GM18502 (cell line): ENCODE results near the gene RAI1.
A peak's percentile ranks its signal among the peaks of the same experiment; 100 is the strongest.
"Not testable (repeated sequence)": the region's sequence is repeated elsewhere in the genome, so short reads cannot be mapped to it uniquely, and the experiment has no call there.

Source experiments
- ATAC-seq: cut with Tn5 transposase; IDR thresholded peaks from one replicate; pipeline ENCODE4 v1.9.1; 2021; ENCODE audit warnings: mild to moderate bottlenecking; ENCODE audit not compliant: unreplicated experiment, poor library complexity

Gene RAI1, protein sequence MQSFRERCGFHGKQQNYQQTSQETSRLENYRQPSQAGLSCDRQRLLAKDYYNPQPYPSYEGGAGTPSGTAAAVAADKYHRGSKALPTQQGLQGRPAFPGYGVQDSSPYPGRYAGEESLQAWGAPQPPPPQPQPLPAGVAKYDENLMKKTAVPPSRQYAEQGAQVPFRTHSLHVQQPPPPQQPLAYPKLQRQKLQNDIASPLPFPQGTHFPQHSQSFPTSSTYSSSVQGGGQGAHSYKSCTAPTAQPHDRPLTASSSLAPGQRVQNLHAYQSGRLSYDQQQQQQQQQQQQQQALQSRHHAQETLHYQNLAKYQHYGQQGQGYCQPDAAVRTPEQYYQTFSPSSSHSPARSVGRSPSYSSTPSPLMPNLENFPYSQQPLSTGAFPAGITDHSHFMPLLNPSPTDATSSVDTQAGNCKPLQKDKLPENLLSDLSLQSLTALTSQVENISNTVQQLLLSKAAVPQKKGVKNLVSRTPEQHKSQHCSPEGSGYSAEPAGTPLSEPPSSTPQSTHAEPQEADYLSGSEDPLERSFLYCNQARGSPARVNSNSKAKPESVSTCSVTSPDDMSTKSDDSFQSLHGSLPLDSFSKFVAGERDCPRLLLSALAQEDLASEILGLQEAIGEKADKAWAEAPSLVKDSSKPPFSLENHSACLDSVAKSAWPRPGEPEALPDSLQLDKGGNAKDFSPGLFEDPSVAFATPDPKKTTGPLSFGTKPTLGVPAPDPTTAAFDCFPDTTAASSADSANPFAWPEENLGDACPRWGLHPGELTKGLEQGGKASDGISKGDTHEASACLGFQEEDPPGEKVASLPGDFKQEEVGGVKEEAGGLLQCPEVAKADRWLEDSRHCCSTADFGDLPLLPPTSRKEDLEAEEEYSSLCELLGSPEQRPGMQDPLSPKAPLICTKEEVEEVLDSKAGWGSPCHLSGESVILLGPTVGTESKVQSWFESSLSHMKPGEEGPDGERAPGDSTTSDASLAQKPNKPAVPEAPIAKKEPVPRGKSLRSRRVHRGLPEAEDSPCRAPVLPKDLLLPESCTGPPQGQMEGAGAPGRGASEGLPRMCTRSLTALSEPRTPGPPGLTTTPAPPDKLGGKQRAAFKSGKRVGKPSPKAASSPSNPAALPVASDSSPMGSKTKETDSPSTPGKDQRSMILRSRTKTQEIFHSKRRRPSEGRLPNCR (N-terminal part only)

DNA sequence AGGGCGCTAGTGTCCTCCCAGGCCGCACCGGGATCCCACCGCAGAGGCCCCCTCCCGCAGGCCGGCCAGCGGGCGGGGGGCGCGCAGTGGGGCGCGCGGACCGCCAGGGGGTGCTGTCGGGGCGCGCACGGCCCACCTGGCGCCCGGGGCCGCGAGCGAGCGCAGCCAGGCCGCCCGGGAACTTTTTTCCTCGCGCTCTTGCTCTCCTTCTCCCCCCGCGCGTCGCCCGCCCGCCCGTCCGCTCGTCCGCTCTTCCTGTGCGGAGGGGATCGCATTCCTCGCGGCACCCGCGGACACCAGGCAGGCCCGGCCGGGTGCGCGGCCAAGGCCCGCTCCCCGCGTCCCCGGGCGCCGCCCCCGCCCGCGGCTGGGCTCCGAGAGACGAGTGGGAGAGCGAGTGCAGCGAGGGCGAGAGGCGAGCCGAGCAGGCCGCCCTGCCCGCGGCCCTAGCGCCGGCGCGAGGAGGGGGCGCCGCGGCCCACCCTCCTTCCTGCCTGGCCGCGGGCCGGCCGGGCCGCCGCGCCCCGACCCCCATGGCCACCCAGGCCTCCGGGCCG is at the start of gene RAI1:
Gene RAI1 (plus strand): TSS at position 272 of the 557 bp plus-strand sequence. CDS start 111,491 bp downstream, outside the sequence.
- ATAC-seq = peak; percentile 49

DNA sequence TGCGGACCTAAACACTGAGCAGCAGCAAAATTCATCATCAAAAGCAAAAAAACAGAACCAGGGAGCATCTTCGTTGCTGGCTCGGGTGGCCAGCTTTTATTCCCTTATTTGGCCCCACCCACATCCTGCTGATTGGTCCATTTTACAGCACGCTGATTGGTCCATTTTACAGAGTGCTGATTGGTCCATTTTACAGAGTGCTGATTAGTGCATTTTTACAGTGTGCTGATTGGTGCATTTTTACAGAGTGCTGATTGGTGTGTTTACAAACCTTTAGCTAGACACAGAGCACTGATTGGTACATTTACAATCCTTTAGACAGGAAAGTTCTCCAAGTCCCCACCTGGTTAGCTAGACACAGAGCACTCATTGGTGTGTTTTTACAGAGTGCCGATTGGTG is 48.6 kb upstream of the RAI1 start:
- not testable (repeated sequence) for ATAC-seq

DNA sequence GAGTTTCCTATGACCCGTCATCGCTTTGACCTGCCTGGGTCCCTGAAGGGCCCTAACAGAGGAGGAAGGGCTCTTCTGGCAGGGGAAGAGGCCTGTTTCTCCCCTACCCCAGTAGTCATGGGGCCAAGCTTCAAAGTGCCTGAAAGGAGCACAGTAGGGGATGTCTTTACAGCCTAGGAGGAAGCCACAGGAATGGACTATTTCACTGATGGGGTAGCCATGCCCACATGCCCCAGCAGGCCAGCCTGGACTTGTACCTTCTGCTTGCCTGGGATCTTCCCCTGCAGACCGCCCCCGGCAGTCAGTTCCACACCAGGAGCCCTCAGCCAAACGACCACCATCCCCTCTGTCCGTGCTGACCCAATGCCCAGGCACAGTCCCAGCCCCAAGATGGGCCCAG is 47.9 kb upstream of the RAI1 start:
- no peak for ATAC-seq

DNA sequence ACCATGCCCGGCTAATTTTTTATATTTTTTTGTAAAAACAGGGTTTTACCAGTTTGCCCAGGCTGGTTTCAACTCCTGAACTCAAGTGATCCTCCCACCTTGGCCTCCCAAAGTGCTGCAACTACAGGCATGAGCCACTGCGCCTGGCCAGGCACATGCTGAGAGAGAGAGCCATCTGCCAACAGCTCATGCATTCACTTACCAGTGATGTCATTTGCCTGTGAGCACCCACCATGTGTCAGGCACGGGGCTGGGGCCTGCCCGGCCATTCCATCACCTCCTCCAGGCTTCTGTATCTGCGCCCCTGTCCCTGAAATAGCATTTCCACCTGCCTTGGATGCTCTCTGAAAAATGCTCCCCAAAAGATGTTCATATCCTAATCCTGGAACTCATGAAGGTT is 46.1 kb upstream of the RAI1 start:
- ATAC-seq = no peak

DNA sequence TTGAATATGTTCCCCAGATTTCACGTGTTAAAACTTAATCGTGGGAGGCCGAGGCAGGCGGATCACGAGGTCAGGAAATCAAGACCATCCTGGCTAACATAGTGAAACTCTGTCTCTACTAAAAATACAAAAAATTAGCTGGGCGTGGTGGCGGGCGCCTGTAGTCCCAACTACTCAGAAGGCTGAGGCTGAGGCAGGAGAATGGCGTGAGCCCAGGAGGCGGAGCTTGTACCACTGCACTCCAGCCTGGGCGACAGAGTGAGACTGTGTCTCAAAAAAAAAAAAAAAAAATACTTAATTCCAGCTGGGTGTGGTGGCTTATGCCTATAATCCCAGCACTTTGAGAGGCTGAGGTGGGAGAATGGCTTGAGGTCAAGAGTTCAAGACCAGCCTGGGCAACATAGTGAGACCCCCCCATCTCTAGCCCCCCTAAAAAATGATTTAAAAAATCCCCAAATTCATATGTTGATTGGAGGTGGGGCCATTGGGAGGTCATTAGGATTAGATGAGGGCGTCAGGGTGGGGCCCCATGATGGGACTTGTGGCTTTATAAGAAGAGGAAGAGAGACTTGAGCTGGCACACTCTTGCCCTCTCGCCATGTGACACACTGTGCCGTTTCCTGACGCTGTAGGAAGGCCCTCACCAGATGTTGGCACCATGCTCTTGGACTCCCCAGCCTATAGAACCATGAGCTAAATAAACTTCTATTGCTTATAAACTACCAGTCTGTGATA is 45.6 kb upstream of the RAI1 start:
- not testable (repeated sequence) for ATAC-seq

DNA sequence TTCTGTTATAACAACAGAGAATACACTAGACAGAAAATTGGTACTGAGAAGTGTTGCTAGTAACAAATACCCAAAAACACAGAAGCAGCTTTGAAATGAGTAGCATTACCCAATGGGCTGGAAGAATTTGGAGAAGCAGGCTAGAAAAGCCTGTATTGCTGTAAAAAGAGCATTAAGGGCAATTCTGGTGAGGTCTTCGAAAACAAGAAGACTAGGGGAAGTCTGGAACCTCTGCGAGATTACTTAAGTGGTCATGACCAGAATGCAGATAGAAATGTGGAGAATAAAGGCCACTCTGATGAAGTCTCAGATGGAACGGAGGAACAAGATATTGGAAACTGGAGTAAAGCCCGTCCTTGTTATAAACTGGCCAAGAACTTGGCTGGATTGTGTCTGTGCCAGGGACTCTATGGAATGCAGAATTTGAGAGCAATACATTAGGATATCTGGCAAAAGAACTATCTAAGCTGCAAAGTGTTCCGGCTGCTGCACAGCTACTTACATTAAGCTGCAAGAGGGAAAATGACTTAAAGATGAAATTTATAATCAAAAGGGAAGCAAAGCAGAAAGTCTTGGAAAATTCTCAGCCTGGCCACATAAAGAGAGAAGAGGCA is 44.9 kb upstream of the RAI1 start:
- ATAC-seq = no peak

DNA sequence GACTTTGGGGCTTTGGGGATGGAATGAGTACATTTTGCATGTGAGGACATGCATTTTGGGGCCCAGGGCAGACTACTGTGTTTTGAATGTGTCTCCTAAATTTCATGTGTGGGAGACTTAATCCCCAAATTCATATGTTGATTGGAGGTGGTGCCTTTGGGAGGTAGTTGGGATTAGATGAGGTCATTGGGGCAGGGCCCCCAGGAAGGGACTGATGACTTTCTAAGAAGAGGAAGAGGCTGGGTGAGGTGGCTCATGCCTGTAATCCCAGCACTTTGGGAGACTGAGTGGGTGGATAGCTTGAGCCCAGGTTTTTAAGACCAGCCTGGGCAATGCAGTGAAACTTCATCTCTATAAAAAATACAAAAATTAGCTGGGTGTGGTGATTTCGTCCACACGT is 42.8 kb upstream of the RAI1 start:
- ATAC-seq = no peak

DNA sequence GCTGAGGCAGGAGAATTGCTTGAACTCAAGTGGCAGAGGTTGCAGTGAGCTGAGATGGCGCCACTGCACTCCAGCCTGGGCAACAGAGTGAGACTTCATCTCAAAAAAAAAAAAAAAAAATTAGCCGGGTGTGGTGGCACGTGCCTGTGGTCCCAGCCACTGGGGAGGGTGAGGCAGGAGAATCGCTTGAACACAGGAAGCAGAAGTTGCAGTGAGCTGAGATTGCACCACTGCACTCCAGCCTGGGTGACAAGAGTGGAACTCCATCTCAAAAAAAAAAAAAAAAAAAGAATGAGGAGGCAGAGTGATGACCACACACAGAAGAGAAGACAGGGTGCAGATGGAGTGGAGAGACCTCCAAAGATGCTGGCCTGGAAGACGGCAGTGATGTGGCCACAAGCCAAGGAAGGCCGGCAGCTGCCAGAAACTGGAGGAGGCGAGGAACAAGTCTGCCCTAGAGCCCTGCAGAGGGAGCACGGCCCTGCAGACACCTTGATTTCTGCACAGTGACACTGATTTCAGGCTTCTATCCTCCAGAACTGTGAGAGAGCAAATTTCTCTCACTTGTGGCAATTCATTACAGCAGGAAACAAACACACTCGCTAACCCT is 41.5 kb upstream of the RAI1 start:
- not testable (repeated sequence) for ATAC-seq

DNA sequence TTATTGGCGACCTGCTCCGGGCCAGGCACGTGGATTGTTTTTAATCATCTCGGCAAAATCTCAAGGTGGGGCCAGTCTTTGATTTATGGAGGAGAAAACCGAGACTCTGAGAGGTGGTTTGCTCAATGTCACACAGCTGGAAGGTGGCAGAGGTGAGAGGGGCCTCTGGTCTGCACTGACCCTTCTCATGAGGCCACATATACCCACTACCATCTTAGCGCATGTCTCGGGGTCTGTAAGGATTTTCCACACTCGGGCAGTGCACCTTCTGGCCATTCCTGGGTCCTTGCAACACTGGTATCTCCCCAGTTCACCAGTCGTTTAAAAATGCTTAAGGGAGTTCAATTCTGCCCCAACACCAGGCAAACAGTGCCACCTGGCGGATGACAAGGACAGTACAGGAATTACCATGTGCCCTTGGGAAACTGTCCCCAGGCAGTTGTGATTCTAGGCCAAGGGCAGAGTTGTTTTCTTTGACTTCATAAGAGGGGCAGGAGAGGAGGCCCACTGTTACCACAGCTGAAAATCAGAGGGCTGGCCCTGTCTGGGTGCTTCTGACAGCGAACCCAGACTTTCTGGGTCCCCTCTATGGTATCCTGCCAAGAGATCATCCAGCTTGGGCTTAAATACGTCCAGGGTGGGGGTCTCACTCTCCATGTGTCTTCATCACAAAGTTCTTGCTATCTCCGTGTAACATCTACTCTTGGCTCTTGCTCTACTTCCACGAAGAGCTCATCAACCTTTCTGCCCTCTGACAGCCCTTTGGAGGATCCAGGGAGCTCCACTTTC is 39.4 kb upstream of the RAI1 start:
- no peak for ATAC-seq

DNA sequence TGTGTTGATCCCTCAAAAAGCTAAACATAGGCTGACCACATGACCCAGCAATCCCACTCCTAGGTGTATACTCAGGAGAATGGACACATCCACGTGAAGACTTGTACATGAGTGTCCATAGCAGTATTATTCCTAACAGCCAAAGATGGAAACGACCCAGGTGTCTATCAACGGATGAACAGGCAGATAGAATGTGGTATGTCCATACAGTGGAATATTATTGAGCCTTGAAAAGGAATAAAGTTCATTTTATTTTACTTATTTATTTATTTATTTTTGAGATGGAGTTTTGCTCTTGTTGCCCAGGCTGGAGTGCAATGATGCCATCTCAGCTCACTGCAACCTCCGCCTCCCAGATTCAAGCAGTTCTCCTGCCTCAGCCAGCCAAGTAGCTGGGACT is 36.1 kb upstream of the RAI1 start:
- ATAC-seq = not testable (repeated sequence)

DNA sequence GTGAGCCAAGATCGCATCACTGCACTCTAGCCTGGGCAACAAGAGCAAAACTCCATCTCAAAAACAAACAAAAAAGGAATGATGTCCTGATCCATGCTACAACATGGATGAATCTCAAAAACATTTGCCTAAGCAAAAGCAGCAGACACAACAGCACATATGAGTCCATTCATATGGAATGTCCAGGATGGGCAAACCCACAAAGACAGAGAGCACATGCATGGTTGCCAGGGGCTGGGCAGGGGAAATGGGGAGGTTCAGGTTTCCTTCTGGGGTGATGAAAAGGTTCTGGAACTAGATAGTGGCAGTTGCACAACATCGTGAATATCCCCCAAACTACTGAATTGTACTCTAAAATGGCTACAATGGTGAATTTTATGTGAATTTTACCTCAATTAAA is 35.3 kb upstream of the RAI1 start:
- no peak for ATAC-seq

DNA sequence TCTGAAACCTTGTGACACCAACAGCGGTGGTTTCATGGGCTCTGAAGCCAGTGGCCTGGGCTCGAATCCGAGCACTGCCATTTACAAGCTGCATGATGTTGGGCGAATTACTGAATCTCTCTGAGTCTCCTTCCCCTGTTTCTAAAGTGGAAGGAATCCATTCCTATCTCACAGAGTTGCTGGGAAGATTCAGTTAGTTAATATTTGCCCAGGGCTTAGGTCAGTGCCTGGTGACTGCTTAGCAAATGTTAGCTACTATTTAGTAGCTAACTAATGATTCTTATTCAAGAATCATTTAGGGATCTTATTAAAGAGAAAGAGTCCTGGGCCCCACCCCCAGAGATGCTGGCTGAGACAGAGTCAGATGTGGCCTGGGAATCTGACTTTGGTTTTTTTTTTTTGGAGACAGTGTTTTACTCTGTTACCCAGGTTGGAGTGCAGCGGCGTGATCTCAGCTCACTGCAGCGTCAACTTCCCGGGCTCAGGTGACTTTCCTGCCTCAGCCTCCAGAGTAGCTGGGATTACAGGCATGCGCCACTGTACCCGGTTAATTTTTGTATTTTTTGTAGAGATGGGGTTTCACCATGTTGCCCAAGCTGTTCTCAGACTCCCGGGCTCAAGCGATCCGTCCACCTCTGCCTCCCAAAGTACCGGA is 33.6 kb upstream of the RAI1 start:
- no peak for ATAC-seq

DNA sequence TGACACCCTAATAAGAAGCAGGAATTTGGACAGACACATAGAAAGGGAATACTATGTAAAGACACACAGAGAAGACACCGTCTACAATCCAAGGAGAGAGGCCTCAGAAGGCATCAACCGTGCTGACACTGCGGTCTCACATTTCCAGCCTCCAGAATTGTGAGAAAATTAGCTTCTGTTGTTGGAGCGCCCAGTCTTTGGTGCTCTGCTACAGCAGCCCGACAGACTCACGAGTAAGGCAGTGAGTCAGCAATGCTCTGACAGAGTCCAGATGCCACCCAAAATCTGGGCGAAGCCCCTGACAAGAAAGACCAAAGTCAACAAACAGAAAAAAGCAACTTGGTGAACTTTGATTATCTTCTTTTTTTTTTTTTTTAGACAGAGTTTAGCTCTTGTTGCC is 32.5 kb upstream of the RAI1 start:
- no peak for ATAC-seq

DNA sequence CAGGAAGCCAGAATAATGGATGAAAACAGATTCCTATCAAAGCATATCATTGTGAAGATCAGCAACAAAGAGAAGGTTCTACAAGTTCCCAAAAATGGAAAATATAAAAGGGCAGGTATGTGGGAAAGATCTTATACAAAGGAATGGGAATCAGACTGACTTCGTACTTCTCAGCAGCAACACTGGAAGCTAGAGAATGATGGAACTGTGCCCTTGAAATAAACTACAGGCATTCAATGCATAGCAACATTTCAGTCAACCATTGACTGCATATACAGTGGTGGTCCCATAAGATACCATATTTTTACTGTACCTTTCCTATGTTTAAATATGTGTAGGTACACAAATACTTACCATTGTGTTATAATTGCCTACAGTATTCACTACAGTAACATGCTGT is 30.3 kb upstream of the RAI1 start:
- no peak for ATAC-seq

DNA sequence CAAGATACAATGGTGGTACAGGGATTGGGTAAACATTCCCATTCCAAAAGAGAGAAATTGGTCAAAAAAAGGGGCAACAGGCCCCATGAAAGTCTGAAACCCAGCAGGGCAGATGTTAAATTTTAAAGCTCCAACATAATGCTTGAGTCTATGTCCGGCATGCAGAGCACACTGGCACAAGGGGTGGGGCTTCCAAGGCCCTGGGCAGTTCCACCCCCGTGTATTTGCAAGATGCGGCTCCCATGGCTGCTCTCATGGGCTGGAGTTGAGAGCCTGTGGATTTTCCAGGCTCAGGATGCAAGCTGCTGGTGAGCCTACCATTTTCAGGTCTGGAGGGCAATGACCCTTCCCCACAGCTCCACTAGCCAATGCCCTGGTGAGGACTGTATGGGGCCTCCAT is 27.9 kb upstream of the RAI1 start:
- no peak for ATAC-seq

DNA sequence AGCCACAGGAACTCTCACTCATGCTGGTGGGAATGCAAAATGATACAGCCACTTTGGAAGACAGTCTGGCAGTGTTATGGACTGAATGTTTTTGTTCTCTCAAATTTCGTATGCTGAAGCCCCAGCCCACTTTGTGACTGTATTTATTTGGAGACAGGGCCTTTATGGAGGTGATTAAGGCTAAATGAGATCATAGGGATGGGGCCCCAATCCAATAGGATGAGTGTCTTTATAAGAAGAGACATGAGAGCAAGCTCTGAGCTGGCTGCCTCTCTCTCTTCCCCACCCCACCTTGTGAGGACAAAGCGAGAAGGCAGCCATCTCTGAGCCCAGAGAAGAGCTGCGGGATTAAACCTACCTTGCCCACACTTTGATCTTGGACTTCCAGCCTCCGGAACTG is 21.9 kb upstream of the RAI1 start:
- no peak for ATAC-seq

DNA sequence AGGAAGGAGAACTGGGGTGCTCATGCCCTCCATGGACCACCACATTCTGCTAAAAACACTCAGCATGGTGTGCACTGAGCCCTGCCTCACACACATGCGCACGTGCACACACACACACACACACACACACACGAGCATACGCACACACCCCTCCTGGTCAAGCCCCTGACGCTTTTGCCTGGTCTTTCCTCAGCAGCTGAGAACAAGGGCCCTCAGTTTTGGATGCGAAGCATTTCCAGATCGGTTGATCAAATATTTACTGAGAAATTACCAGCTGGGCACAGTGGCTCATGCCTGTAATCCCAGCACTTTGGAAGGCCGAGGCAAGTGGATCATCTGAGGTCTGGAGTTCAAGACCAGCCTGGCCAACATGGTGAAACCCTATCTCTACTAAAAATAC is 20.1 kb upstream of the RAI1 start:
- no peak for ATAC-seq
